Measurements from ENCODE around the gene CTTNBP2NL.

The CTTNBP2NL gene

DNA sequence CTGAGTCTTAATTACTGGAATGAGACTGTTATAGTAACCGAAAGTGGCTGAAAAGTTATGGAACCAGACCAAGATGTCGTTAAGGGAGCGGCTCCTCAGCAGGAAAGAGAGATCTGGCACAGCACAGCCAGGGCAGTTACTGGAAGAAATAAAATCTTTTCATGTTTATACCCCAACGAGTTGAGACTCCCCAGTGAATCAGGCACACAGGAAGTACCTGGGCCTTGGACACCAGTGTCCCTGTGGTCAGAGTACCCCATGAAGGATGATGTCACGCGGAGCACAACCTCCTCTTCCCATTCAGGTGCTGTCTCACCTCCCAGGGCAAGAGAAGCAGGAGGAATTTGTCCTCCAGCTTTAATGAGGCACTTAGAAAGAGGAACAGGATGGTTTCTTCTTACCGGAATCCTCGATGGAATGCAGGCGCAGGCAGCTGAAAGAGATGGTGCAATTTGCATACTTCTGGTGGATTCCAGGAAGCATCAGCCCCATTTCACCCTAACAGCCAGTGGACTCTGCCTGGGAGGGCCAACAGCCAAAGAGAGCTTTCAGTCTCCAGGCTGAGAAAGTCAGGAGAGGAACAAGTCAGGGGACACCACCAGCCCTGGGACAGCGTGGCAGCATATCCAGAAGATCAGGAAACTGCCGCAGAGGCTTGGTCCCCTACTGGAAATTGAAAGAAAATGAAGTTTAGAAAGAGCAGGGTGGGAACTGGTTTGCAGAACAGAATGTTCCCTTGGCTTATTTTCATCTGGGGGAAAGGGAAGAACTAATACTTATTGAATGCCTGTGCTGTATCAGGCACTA, 35.9 kb upstream of the CTTNBP2NL start:
- no peak for DNase-seq (ENCODE audit: low read depth)
- TF ChIP-seq, protein P1, sequence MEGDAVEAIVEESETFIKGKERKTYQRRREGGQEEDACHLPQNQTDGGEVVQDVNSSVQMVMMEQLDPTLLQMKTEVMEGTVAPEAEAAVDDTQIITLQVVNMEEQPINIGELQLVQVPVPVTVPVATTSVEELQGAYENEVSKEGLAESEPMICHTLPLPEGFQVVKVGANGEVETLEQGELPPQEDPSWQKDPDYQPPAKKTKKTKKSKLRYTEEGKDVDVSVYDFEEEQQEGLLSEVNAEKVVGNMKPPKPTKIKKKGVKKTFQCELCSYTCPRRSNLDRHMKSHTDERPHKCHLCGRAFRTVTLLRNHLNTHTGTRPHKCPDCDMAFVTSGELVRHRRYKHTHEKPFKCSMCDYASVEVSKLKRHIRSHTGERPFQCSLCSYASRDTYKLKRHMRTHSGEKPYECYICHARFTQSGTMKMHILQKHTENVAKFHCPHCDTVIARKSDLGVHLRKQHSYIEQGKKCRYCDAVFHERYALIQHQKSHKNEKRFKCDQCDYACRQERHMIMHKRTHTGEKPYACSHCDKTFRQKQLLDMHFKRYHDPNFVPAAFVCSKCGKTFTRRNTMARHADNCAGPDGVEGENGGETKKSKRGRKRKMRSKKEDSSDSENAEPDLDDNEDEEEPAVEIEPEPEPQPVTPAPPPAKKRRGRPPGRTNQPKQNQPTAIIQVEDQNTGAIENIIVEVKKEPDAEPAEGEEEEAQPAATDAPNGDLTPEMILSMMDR (IDR thresholded peaks at IDR 0.05; ENCODE audit: control insufficient read depth, extremely low read depth, insufficient read depth) = no peak
- no peak overlapping the region for H3K4me3 ChIP-seq (ENCODE audit: low read depth, low read length)

DNA sequence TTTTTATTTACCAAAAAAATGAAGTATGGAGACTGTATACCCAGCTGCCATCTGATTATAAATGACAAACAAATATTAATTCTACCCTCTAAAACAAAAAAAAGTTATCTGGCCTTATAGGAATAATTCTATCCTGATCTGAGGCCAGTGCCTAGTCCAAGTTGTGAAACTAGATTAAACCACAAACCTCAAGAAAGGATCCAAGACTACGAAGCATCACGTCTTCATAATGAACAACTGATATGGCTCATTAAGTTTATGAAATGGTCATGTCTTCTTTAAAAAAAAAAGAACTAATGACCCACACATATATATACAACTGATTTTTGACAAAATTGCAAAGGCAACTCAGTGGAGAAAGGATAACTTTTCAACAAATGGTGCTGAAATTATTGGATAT, 32.4 kb upstream of the CTTNBP2NL start:
- no peak overlapping the region for H3K4me3 ChIP-seq (ENCODE audit: low read depth, low read length)
- TF ChIP-seq, protein P1 (IDR thresholded peaks at IDR 0.05; ENCODE audit: control insufficient read depth, extremely low read depth, insufficient read depth) = no peak
- no peak for DNase-seq (ENCODE audit: low read depth)

DNA sequence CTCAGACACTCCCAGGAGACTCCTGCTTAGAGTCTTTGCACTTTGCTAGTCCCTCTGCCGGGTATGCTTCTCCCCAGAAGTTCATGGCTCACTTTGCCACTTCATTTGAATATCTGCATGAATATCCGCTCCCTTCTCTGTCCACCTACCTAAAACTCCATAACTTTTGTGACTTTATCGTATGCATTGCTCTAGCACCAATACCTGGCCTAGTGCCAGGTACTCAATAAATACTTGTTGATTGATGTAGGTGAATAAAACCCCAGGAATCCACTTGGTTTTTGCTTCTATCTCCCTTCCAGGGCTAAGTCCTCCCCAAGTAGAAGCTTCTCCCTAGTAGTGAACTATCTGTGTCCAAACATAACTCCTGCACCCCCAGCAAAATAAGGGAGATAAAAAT, 27.8 kb upstream of the CTTNBP2NL start:
- H3K4me3 ChIP-seq (ENCODE audit: low read depth, low read length) = no peak overlapping the region
- TF ChIP-seq, protein P1 (IDR thresholded peaks at IDR 0.05; ENCODE audit: control insufficient read depth, extremely low read depth, insufficient read depth) = no peak
- no peak for DNase-seq (ENCODE audit: low read depth)

DNA sequence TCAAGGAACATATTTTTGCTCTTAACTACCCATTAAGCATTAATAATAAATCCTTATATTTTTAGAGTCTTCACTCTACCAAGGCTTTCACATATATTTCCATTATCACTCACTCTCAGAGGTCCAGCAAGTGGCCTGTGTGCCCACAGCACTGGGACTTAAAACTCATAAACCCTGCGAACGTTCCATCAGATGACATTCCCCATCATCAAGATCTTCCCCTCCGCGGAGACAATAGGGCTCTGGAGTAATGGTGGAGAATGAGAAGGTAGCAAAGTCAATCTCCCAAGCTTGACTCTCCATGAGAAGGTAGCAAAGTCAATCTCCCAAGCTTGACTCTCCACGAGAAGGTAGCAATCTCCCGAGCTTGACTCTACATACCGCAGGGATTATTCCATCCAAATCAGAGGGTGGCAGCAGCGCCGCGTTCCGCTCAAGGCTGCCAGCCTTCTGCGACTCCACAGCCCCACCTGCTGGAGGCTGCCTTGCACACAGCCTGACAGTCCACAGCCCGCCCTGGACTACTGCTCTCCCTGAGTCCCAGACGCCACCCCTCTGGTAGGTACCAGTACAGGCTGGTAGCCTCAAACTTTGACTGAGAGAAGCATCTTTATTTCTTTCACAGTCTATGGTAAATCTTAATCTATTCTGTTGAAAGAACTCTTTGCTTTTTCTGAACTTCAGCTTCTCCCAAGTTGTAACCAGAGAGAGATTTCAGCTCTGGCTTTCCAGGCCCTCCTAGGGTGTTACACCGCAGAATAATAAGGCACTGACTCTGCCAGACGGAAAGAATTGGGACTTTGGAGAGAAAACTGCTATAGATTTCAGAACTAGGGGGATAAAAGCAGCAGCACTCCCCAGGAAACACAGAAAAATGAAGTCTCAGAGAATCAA, 26.4 kb upstream of the CTTNBP2NL start:
- TF ChIP-seq, protein P1 (IDR thresholded peaks at IDR 0.05; ENCODE audit: control insufficient read depth, extremely low read depth, insufficient read depth) = peak; percentile 100
- H3K4me3 ChIP-seq (ENCODE audit: low read depth, low read length) = no peak overlapping the region
- DNase-seq (ENCODE audit: low read depth) = peak; percentile 46

DNA sequence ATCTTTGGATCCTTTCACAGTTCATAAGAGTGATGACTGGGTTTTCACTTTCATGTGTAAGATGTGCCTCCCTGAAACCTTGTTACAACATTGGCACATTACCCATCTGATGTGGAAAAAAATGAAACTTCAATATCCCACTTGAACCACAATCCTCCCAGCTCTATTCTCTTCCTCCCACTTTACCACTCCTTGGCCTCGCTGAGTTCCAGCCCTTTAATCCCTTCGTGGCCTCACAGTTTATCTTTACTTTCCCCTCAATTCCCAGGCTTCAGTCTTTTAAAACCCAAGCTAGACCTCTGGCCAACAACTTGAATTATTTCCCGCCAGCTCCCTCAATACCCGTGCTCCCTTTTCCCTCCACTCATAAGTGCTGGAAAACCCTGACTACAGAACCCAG, 25.0 kb upstream of the CTTNBP2NL start:
- TF ChIP-seq, protein P1 (IDR thresholded peaks at IDR 0.05; ENCODE audit: control insufficient read depth, extremely low read depth, insufficient read depth) = no peak
- no peak for DNase-seq (ENCODE audit: low read depth)
- H3K4me3 ChIP-seq (ENCODE audit: low read depth, low read length) = no peak overlapping the region

DNA sequence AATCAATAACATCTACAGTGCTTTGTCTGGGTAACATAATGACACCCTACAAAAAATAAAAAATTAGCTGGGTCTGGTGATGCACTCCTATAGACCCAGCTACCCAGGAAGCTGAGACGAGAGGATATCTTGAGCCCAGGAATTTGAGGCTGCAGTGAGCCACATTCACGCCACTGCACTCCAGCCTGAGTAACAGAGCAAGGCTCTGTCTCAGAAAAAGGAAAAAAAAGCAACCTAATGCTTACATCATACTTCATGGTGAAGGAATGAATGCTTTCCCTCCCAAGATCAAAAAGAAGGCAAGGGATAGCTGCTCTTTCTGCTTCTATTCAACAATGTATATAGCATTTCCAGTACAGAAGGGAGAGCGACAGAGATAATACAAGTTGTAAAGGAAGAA, 24.2 kb upstream of the CTTNBP2NL start:
- no peak for DNase-seq (ENCODE audit: low read depth)
- TF ChIP-seq, protein P1 (IDR thresholded peaks at IDR 0.05; ENCODE audit: control insufficient read depth, extremely low read depth, insufficient read depth) = no peak
- H3K4me3 ChIP-seq (ENCODE audit: low read depth, low read length) = no peak overlapping the region

All from LNCaP clone FGC (cell line).